SK-N-SH (cell line): ENCODE measurements around the gene FGF23. TPM values are rescaled to one million over a fixed set of nuclear protein-coding genes. Genes with fewer than 3 reads are reported as not detected.

Experiments used
- CTCF ChIA-PET: fragments of 300-600, 350-600 bp; formaldehyde crosslinking; extraction: SDS; loops from one replicate; lab custom pipeline; 2021; lab: Yijun Ruan, JAX
- POLR2A ChIA-PET: fragments of 350-600 bp; sonication (Branson Sonifier 250); formaldehyde crosslinking; extraction: SDS; loops from one replicate; lab custom pipeline; 2020; ENCODE audit warnings: antibody characterized with exemption, inconsistent platforms; lab: Yijun Ruan, JAX
- DNase-seq: peaks from one replicate; pipeline ENCODE4 v3.0.0; 2012
- H2AFZ ChIP-seq: fragments of 200-600 bp; sonication (generic); 2 replicates; pipeline ENCODE4 v1.8.1; 2016; ENCODE audit warnings: antibody characterized with exemption, mild to moderate bottlenecking, low read depth
- H3F3A ChIP-seq: fragments of 200-600 bp; sonication (generic); replicated peaks from 2 replicates; pipeline ENCODE3; 2016; ENCODE audit warnings: antibody characterized with exemption, mild to moderate bottlenecking; ENCODE audit not compliant: insufficient read depth
- H3K27ac ChIP-seq, 2 experiments: fragments of 200-500 bp in 1 of 2; fragments of 200-600 bp in 1 of 2; sonication (Bioruptor generic) in 1 of 2; sonication (generic), shearing (Covaris generic) in 1 of 2; 2 replicates each; pipeline versions ENCODE4 v1.5.1 to v1.6.1; 2014 to 2016; ENCODE audit warnings: low read depth in 2 of 2, inconsistent platforms in 1 of 2, low read length in 1 of 2, mild to moderate bottlenecking in 1 of 2, mixed read lengths in 1 of 2
- H3K27me3 ChIP-seq: fragments of 200-600 bp; sonication (generic), shearing (Covaris generic); 2 replicates; pipeline ENCODE4 v1.6.1; 2016; ENCODE audit warnings: mixed run types; ENCODE audit not compliant: insufficient read depth
- H3K36me3 ChIP-seq, 2 experiments: fragments of 200-500 bp in 1 of 2; fragments of 200-600 bp in 1 of 2; sonication (Bioruptor generic) in 1 of 2; sonication (generic) in 1 of 2; replicated peaks in 1 of 2; 2 replicates each; pipeline versions ENCODE3 to v1.5.1; 2014 to 2016; ENCODE audit warnings: low read length in 1 of 2, mild to moderate bottlenecking in 1 of 2; ENCODE audit not compliant: insufficient read depth in 2 of 2, control insufficient read depth in 1 of 2
- H3K4me1 ChIP-seq, 2 experiments: fragments of 200-500 bp in 1 of 2; fragments of 200-600 bp in 1 of 2; sonication (Bioruptor generic) in 1 of 2; sonication (generic), shearing (Covaris generic) in 1 of 2; 2 replicates each; pipeline versions ENCODE4 v1.5.1 to v1.6.1; 2014 to 2016; ENCODE audit warnings: low read depth in 1 of 2, low read length in 1 of 2, mixed run types in 1 of 2; ENCODE audit not compliant: insufficient read depth in 2 of 2, control insufficient read depth in 1 of 2
- H3K4me2 ChIP-seq: fragments of 200-600 bp; sonication (generic), shearing (Covaris generic); 2 replicates; pipeline ENCODE4 v1.6.1; 2017; ENCODE audit warnings: mixed run types
- H3K4me3 ChIP-seq, 2 experiments: fragments of 200-500 bp in 1 of 2; fragments of 200-600 bp in 1 of 2; sonication (Bioruptor generic) in 1 of 2; sonication (generic), shearing (Covaris generic) in 1 of 2; 2 replicates each; pipeline versions ENCODE4 v1.5.1 to v1.8.1; 2014 to 2016; ENCODE audit warnings: low read depth in 2 of 2, inconsistent platforms in 1 of 2, low read length in 1 of 2, mild to moderate bottlenecking in 1 of 2, mixed read lengths in 1 of 2, moderate library complexity in 1 of 2
- H3K79me2 ChIP-seq: fragments of 200-600 bp; sonication (generic); 2 replicates; pipeline ENCODE4 v1.8.1; 2017; ENCODE audit warnings: mild to moderate bottlenecking; ENCODE audit not compliant: insufficient read depth
- H3K9ac ChIP-seq: fragments of 200-600 bp; sonication (generic); 2 replicates; pipeline ENCODE4 v1.6.1; 2017; ENCODE audit warnings: mixed run types
- H3K9me2 ChIP-seq: fragments of 200-600 bp; sonication (generic); 2 replicates; pipeline ENCODE4 v1.6.1; 2017; ENCODE audit warnings: mixed run types
- H3K9me3 ChIP-seq: fragments of 200-600 bp; sonication (generic); 2 replicates; pipeline ENCODE4 v1.6.1; 2017; ENCODE audit warnings: mixed run types, mild to moderate bottlenecking, moderate library complexity
- H4K20me1 ChIP-seq: fragments of 200-600 bp; sonication (generic); 2 replicates; pipeline ENCODE4 v1.6.1; 2017; ENCODE audit warnings: mild to moderate bottlenecking, mixed run types; ENCODE audit not compliant: insufficient read depth
- ELF1 ChIP-seq: IDR thresholded peaks from 2 replicates; pipeline ENCODE4 v1.4.0; 2012
- FOSL2 ChIP-seq: IDR thresholded peaks from 2 replicates; pipeline ENCODE4 v1.4.0; 2012; ENCODE audit warnings: low read depth, mild to moderate bottlenecking, moderate library complexity, borderline replicate concordance
- FOXJ3 ChIP-seq: sonication (generic); formaldehyde crosslinking; IDR thresholded peaks from 2 replicates; pipeline ENCODE4 v1.5.1; 2020; ENCODE audit warnings: mild to moderate bottlenecking, missing genetic modification reagents
- GATA2 ChIP-seq: sonication (generic); formaldehyde crosslinking; IDR thresholded peaks from 2 replicates; pipeline ENCODE4 v1.5.0; 2020; ENCODE audit warnings: mild to moderate bottlenecking, missing genetic modification reagents
- IRF3 ChIP-seq: fragments of 150-350 bp; IDR thresholded peaks from 2 replicates; pipeline ENCODE4 v1.6.1; 2016; ENCODE audit warnings: mild to moderate bottlenecking, low read depth, low read length
- JUND ChIP-seq: IDR thresholded peaks from 2 replicates; pipeline ENCODE4 v1.4.0; 2012
- MXI1 ChIP-seq: IDR thresholded peaks from 2 replicates; pipeline ENCODE4 v1.6.1; 2012; ENCODE audit warnings: mild to moderate bottlenecking, low read depth, low read length, improper control_type of control experiment
- NRF1 ChIP-seq: IDR thresholded peaks from 2 replicates; pipeline ENCODE4 v1.6.1; 2012; ENCODE audit warnings: low read depth, mild to moderate bottlenecking, low read length
- POLR2AphosphoS5 ChIP-seq: IDR thresholded peaks from 2 replicates; pipeline ENCODE4 v1.6.1; 2012; ENCODE audit warnings: low read depth, low read length
- RAD21 ChIP-seq: IDR thresholded peaks from 2 replicates; pipeline ENCODE4 v1.6.1; 2012; ENCODE audit warnings: mild to moderate bottlenecking, low read length
- RFX5 ChIP-seq: IDR thresholded peaks from 2 replicates; pipeline ENCODE4 v1.6.1; 2012; ENCODE audit warnings: mild to moderate bottlenecking, improper control_type of control experiment, low read length
- RXRA ChIP-seq: IDR thresholded peaks from 2 replicates; pipeline ENCODE4 v1.4.0; 2012; ENCODE audit warnings: low read depth, mild to moderate bottlenecking, borderline replicate concordance
- SMC3 ChIP-seq: IDR thresholded peaks from 2 replicates; pipeline ENCODE4 v1.6.1; 2012; ENCODE audit warnings: low read depth, low read length, improper control_type of control experiment
- WGBS: methylation state at CpG from one replicate; pipeline ENCODE4 v1.1.6; 2017; ENCODE audit warnings: low lambda C conversion rate; 5-methylcytosine and 5-hydroxymethylcytosine counted together
- polyA plus RNA-seq, 3 experiments: library from polyadenylated mRNA; depleted of rRNA; stranded (reverse); fragments of >200 nt; gene quantifications; 2 replicates each; pipeline ENCODE4 v1.2.3, GENCODE V29; 2012
- TF ChIP-seq, protein P1 (sequence below): IDR thresholded peaks from 2 replicates; pipeline ENCODE4 v1.6.1; 2012; ENCODE audit warnings: mild to moderate bottlenecking, low read depth, low read length, moderate library complexity
- TF ChIP-seq, protein P2 (sequence below): fragments of 150-350 bp; IDR thresholded peaks from 2 replicates; pipeline ENCODE4 v1.6.1; 2017; ENCODE audit warnings: antibody characterized with exemption, low read length, low read depth, borderline replicate concordance
- TF ChIP-seq, protein P3 (sequence below): IDR thresholded peaks from 2 replicates; pipeline ENCODE4 v1.4.0; 2012; ENCODE audit warnings: low read depth

FGF23 gene
- polyA plus RNA-seq, 1 of the 3 experiments (the other 2 are of a cell fraction): not detected

- CTCF ChIA-PET: interaction anchor here (1.3 to 3.2 kb wide), 2 partner anchors 10 to 13 kb away, joined by 3 to 15 read pairs; no protein-coding TSS in a partner anchor
Measured at GRCh38 chr12:4370265-4370664, 9.2 kb downstream of the FGF23 start.

GRCh38 chr12:4369548-4369947 lies 10.0 kb downstream of the FGF23 start:
- H3F3A ChIP-seq: no peaks in the 10 kb centered on the region
- H3K27me3 ChIP-seq: peaks cover 10% of the 10 kb centered on the region; the same call in 1 of the 2 replicates
- WGBS: 17% methylated on average over 4 of the region's 4 CpGs
- no peak for DNase-seq
- H4K20me1 ChIP-seq: no peaks in the 10 kb centered on the region
- CTCF ChIA-PET: interaction anchor here (0.6 to 3.2 kb wide), 3 partner anchors 14 to 158 kb away, joined by 3 to 15 read pairs (median 3); no protein-coding TSS in a partner anchor
- H3K36me3 ChIP-seq: no peaks in the 10 kb centered on the region
- H3K27ac ChIP-seq: no peak overlapping the region
- no peaks in the 10 kb centered on the region for H3K9me3 ChIP-seq
- H3K9ac ChIP-seq: no peak overlapping the region
- no peaks in the 10 kb centered on the region for H3K9me2 ChIP-seq
- H3K4me1 ChIP-seq: no peaks in the 10 kb centered on the region
- TF ChIP-seq GATA2 (CRISPR knock-in tag) (no peak), NRF1 (no peak), POLR2AphosphoS5 (no peak), RFX5 (no peak), RXRA (no peak), FOXJ3 (no peak), MXI1 (no peak), ELF1 (no peak), JUND (no peak)
- TF ChIP-seq, protein P1, sequence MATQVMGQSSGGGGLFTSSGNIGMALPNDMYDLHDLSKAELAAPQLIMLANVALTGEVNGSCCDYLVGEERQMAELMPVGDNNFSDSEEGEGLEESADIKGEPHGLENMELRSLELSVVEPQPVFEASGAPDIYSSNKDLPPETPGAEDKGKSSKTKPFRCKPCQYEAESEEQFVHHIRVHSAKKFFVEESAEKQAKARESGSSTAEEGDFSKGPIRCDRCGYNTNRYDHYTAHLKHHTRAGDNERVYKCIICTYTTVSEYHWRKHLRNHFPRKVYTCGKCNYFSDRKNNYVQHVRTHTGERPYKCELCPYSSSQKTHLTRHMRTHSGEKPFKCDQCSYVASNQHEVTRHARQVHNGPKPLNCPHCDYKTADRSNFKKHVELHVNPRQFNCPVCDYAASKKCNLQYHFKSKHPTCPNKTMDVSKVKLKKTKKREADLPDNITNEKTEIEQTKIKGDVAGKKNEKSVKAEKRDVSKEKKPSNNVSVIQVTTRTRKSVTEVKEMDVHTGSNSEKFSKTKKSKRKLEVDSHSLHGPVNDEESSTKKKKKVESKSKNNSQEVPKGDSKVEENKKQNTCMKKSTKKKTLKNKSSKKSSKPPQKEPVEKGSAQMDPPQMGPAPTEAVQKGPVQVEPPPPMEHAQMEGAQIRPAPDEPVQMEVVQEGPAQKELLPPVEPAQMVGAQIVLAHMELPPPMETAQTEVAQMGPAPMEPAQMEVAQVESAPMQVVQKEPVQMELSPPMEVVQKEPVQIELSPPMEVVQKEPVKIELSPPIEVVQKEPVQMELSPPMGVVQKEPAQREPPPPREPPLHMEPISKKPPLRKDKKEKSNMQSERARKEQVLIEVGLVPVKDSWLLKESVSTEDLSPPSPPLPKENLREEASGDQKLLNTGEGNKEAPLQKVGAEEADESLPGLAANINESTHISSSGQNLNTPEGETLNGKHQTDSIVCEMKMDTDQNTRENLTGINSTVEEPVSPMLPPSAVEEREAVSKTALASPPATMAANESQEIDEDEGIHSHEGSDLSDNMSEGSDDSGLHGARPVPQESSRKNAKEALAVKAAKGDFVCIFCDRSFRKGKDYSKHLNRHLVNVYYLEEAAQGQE: no peak
- TF ChIP-seq, all 33 proteins: peak for 0
- Histone ChIP-seq H3K79me2 (no peaks in the 10 kb centered on the region), H3K4me2 (no peak overlapping the region), H3K4me3 (no peak overlapping the region), H2AFZ (no peak overlapping the region)
- POLR2A ChIA-PET: interaction anchor here (0.6 kb wide), 1 partner anchor 45 kb away, joined by 3 read pairs; no protein-coding TSS in a partner anchor

More at GRCh38 chr12:4370265-4370664, 9.2 kb downstream of the FGF23 start:
- POLR2A ChIA-PET: no interaction called here
- 85% methylated on average over 12 of the region's 31 CpGs for WGBS
- Histone ChIP-seq H3K4me3 (no peak overlapping the region), H3K27ac (no peak overlapping the region), H2AFZ (no peak overlapping the region), H3K4me1 (no peaks in the 10 kb centered on the region), H3K9me3 (no peaks in the 10 kb centered on the region), H3K79me2 (no peaks in the 10 kb centered on the region), H3K27me3 (peaks cover 15% of the 10 kb centered on the region; the same call in 1 of the 2 replicates), H4K20me1 (no peaks in the 10 kb centered on the region), H3K9me2 (no peaks in the 10 kb centered on the region), H3K4me2 (no peak overlapping the region), H3F3A (no peaks in the 10 kb centered on the region), H3K9ac (no peak overlapping the region), H3K36me3 (no peaks in the 10 kb centered on the region)
- no peak for DNase-seq
- TF ChIP-seq RFX5 (no peak), GATA2 (CRISPR knock-in tag) (no peak), NRF1 (no peak), RXRA (no peak), IRF3 (no peak), RAD21 (no peak), SMC3 (no peak), FOSL2 (no peak)
- TF ChIP-seq, protein P2, sequence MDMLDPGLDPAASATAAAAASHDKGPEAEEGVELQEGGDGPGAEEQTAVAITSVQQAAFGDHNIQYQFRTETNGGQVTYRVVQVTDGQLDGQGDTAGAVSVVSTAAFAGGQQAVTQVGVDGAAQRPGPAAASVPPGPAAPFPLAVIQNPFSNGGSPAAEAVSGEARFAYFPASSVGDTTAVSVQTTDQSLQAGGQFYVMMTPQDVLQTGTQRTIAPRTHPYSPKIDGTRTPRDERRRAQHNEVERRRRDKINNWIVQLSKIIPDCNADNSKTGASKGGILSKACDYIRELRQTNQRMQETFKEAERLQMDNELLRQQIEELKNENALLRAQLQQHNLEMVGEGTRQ: no peak
- TF ChIP-seq, protein P3, sequence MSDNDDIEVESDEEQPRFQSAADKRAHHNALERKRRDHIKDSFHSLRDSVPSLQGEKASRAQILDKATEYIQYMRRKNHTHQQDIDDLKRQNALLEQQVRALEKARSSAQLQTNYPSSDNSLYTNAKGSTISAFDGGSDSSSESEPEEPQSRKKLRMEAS: no peak
